B cell (primary cell): Measurements from ENCODE around the gene KCND3. TPM values are rescaled to one million over a fixed set of nuclear protein-coding genes. Genes with fewer than 3 reads are reported as not detected.
A peak's percentile ranks its signal among the peaks of the same experiment; 100 is the strongest.

Source experiments
- ATAC-seq: fragments of 200-7000 bp; cut with Tn5 transposase; one replicate; pipeline ENCODE4 v1.10.0; 2021; ENCODE audit warnings: low read depth, mild to moderate bottlenecking, moderate number of reproducible peaks, moderate library complexity
- CTCF ChIA-PET: fragments of 350-600 bp; sonication (Branson Sonifier 250); formaldehyde crosslinking; loops from one replicate; lab custom pipeline; 2021; ENCODE audit warnings: antibody characterized with exemption, inconsistent platforms; lab: Charles Lee
- POLR2A ChIA-PET: fragments of 350-600 bp; sonication (Branson Sonifier 250); formaldehyde crosslinking; loops from one replicate; lab custom pipeline; 2021; ENCODE audit warnings: antibody characterized with exemption; lab: Charles Lee
- DNase-seq: peaks from one replicate; pipeline ENCODE4 v3.0.0; 2013
- H2AFZ ChIP-seq: 2 replicates; pipeline ENCODE4 v1.6.1; 2012; ENCODE audit warnings: mild to moderate bottlenecking, low read depth, low read length; ENCODE audit not compliant: insufficient read depth, poor library complexity, severe bottlenecking
- H3K27ac ChIP-seq, 2 donors: 1 replicate in 1 of 2; 2 replicates in 1 of 2; pipeline ENCODE4 v1.5.1; 2012 to 2013; ENCODE audit warnings: low read length in 2 of 2, mild to moderate bottlenecking in 2 of 2, moderate library complexity in 1 of 2
- H3K27me3 ChIP-seq, 4 experiments: fragments of 200-600 bp in 1 of 4; sonication (generic) in 1 of 4; replicated peaks in 1 of 4; 1 replicate in 2 of 4; 2 replicates in 2 of 4; pipeline versions ENCODE4 v1.6.1 to v1.7.0; 2013 to 2016; ENCODE audit warnings: low read length in 3 of 4, mild to moderate bottlenecking in 2 of 4, mixed read lengths in 1 of 4, moderate library complexity in 1 of 4; ENCODE audit not compliant: insufficient read depth in 4 of 4, control insufficient read depth in 3 of 4; ENCODE audit errors: control extremely low read depth in 1 of 4
- H3K36me3 ChIP-seq, 2 experiments: replicated peaks in 1 of 2; 1 replicate in 1 of 2; 2 replicates in 1 of 2; pipeline versions ENCODE4 v1.6.1 to v1.7.1; 2013; ENCODE audit warnings: low read length in 1 of 2; ENCODE audit not compliant: insufficient read depth in 2 of 2, control insufficient read depth in 1 of 2; ENCODE audit errors: control extremely low read depth in 1 of 2, extremely low read depth in 1 of 2
- H3K4me1 ChIP-seq, 2 donors: fragments of 200-600 bp in 1 of 2; sonication (generic) in 1 of 2; 1 replicate in 1 of 2; 2 replicates in 1 of 2; pipeline versions ENCODE4 v1.5.1 to v1.6.1; 2013 to 2017; ENCODE audit warnings: low read length in 2 of 2; ENCODE audit not compliant: control insufficient read depth in 2 of 2, insufficient read depth in 2 of 2
- H3K4me2 ChIP-seq: replicated peaks from 2 replicates; pipeline ENCODE3; 2012; ENCODE audit warnings: mild to moderate bottlenecking, low read depth, low read length; ENCODE audit not compliant: poor library complexity, severe bottlenecking
- H3K4me3 ChIP-seq, 5 experiments: fragments of 200-600 bp in 1 of 5; sonication (generic) in 1 of 5; 1 replicate in 3 of 5; 2 replicates in 2 of 5; pipeline versions ENCODE4 v1.5.1 to v1.7.0; 2011 to 2016; ENCODE audit warnings: low read length in 4 of 5, mild to moderate bottlenecking in 4 of 5, low read depth in 2 of 5, control low read depth in 1 of 5, moderate library complexity in 1 of 5; ENCODE audit not compliant: insufficient read depth in 1 of 5; ENCODE audit errors: control extremely low read depth in 1 of 5, extremely low read depth in 1 of 5
- H3K79me2 ChIP-seq: fragments of 200-600 bp; sonication (generic); one replicate; pipeline ENCODE4 v1.6.0; 2016; ENCODE audit warnings: low read length; ENCODE audit not compliant: control insufficient read depth, insufficient read depth
- H3K9ac ChIP-seq: fragments of 200-600 bp; sonication (generic); 2 replicates; pipeline ENCODE4 v1.6.1; 2017; ENCODE audit warnings: mild to moderate bottlenecking, low read length, moderate library complexity
- H3K9me3 ChIP-seq, 3 donors: one replicate each; pipeline versions ENCODE4 v1.6.1 to v1.7.1; 2013; ENCODE audit warnings: low read length in 2 of 3; ENCODE audit not compliant: control insufficient read depth in 2 of 3, insufficient read depth in 1 of 3; ENCODE audit errors: control extremely low read depth in 1 of 3
- H4K20me1 ChIP-seq: 2 replicates; pipeline ENCODE4 v1.6.0; 2012; ENCODE audit warnings: mild to moderate bottlenecking, low read length; ENCODE audit not compliant: insufficient read depth, control insufficient read depth, poor library complexity, severe bottlenecking
- H3K27ac Mint-ChIP-seq: one replicate; pipeline ENCODE4 v1.8.0; 2021; ENCODE audit warnings: mixed read lengths
- H3K27me3 Mint-ChIP-seq: one replicate; pipeline ENCODE4 v1.8.0; 2021; ENCODE audit warnings: mixed read lengths
- H3K4me1 Mint-ChIP-seq: one replicate; pipeline ENCODE4 v1.8.0; 2021; ENCODE audit warnings: mixed read lengths
- H3K4me3 Mint-ChIP-seq: one replicate; pipeline ENCODE4 v1.8.0; 2021; ENCODE audit warnings: mixed read lengths
- H3K9me3 Mint-ChIP-seq: one replicate; pipeline ENCODE4 v1.8.0; 2022; ENCODE audit warnings: mixed read lengths; ENCODE audit not compliant: insufficient read depth
- CTCF ChIP-seq: fragments of 200-600 bp; IDR thresholded peaks from one replicate; pipeline ENCODE4 v1.8.0; 2022; ENCODE audit warnings: antibody characterized with exemption, mild to moderate bottlenecking
- EZH2 ChIP-seq: IDR thresholded peaks from 2 replicates; pipeline ENCODE4 v1.6.1; 2012; ENCODE audit warnings: borderline replicate concordance, low read depth, mild to moderate bottlenecking, moderate library complexity, low read length; ENCODE audit not compliant: insufficient read depth, poor library complexity, severe bottlenecking
- WGBS: methylation state at CpG from one replicate; pipeline ENCODE4 v1.1.5; 2013; ENCODE audit warnings: missing lambda C conversion rate; ENCODE audit not compliant: insufficient coverage; 5-methylcytosine and 5-hydroxymethylcytosine counted together
- intact Hi-C: fragments of 100-400 bp; cut with micrococcal nuclease; formaldehyde crosslinking; loops from one replicate; pipeline ENCODE4 v1.10.0; 2022
- polyA plus RNA-seq: library from polyadenylated mRNA; depleted of rRNA; stranded (reverse); fragments of >200 nt; gene quantifications from 2 replicates; pipeline ENCODE4 v1.2.3, GENCODE V29; 2012
- total RNA-seq, 2 donors: library from RNA; stranded (reverse); fragments of 120-200 nt in 1 of 2; gene quantifications; 1 replicate in 1 of 2; 2 replicates in 1 of 2; pipeline versions ENCODE4 v1.2.3 to v1.2.4, GENCODE V29; 2013 to 2022

KCND3 gene
- total and polyA plus RNA-seq, 2 donors (not counting 1 experiment from before 2014, with no cell fraction given) = 0.07 TPM; not detected in 1

- TF ChIP-seq CTCF = no peak
- no peak for TF ChIP-seq EZH2
- Histone ChIP-seq H3K9me3 (no peaks in the 10 kb centered on the region), H4K20me1 (no peaks in the 10 kb centered on the region), H3K4me1 (no peaks in the 10 kb centered on the region), H3K79me2 (no peaks in the 10 kb centered on the region), H3K27ac (no peak overlapping the region), H3K4me2 (no peak overlapping the region), H2AFZ (no peak overlapping the region), H3K27me3 (no peaks in the 10 kb centered on the region), H3K4me3 (no peak overlapping the region), H3K36me3 (peaks cover 6 to 28% of the 10 kb centered on the region in 2 experiments), H3K9ac (no peak overlapping the region)
- DNase-seq = no peak
- intact Hi-C loops = no loop called here
- CTCF ChIA-PET = interaction anchor here (0.9 to 1.0 kb wide), 2 partner anchors 56 to 58 kb away, joined by 4 to 8 read pairs; no protein-coding TSS in a partner anchor
- no CpG with 5 or more reads among the region's 4 CpGs for WGBS
- no peak for ATAC-seq
- no peaks in the 10 kb centered on the region for H3K27me3 Mint-ChIP-seq
- H3K27ac Mint-ChIP-seq = no peak overlapping the region
- no peaks in the 10 kb centered on the region for H3K9me3 Mint-ChIP-seq
- no peak overlapping the region for H3K4me3 Mint-ChIP-seq
- no peaks in the 10 kb centered on the region for H3K4me1 Mint-ChIP-seq
- POLR2A ChIA-PET = no interaction called here
Observed at GRCh38 chr1:111770916-111771315, 218.6 kb downstream of the KCND3 start.

- ChIA-PET CTCF (interaction anchor here (0.6 to 5.6 kb wide), 39 partner anchors 9 to 1163 kb away, joined by 3 to 198 read pairs (median 5); partner anchors contain the start of genes ADORA3, DDX20, INKA2 and KCNA2), POLR2A (no interaction called here)
- Histone ChIP-seq H3K36me3 (peaks cover 13 to 36% of the 10 kb centered on the region in 2 experiments), H3K9me3 (no peaks in the 10 kb centered on the region), H3K4me1 (no peaks in the 10 kb centered on the region), H3K27ac (no peak overlapping the region), H3K4me3 (no peak overlapping the region), H3K79me2 (no peaks in the 10 kb centered on the region), H3K4me2 (no peak overlapping the region), H3K27me3 (no peaks in the 10 kb centered on the region), H4K20me1 (no peaks in the 10 kb centered on the region), H2AFZ (no peak overlapping the region), H3K9ac (no peak overlapping the region)
- TF ChIP-seq EZH2 (no peak), CTCF (peak; percentile 95)
- intact Hi-C loops = loop anchor here (1.0 to 10.0 kb wide), 8 partner anchors 14 to 545 kb away; partner anchors contain the start of genes CHI3L2, DDX20 and INKA2
- peak; percentile 51 for ATAC-seq
- no peaks in the 10 kb centered on the region for H3K4me1 Mint-ChIP-seq
- H3K27ac Mint-ChIP-seq = no peak overlapping the region
- 0% methylated on average over 1 of the region's 6 CpGs for WGBS
- peak; percentile 78 for DNase-seq
- no peaks in the 10 kb centered on the region for H3K9me3 Mint-ChIP-seq
- no peak overlapping the region for H3K4me3 Mint-ChIP-seq
- H3K27me3 Mint-ChIP-seq = no peaks in the 10 kb centered on the region
Observed at GRCh38 chr1:111769517-111770146, 219.8 kb downstream of the KCND3 start.
